ENCODE measurements around the gene MAN1B1. TPM values are rescaled to one million over a fixed set of nuclear protein-coding genes. Genes with fewer than 3 reads are reported as not detected.

Gene MAN1B1
- total RNA-seq, 2 donors from 2014 or later: 62.0 to 62.3 TPM

- ATAC-seq (no peak), DNase-seq (no peak)
- H3K27ac Mint-ChIP-seq: no peak overlapping the region
- H3K27me3 Mint-ChIP-seq: no peaks in the 10 kb centered on the region
- peaks cover 11% of the 10 kb centered on the region for H3K4me1 Mint-ChIP-seq
- H3K9me3 ChIP-seq (ENCODE audit: control insufficient read depth, low read length, poor library complexity, severe bottlenecking): no peaks in the 10 kb centered on the region
- H3K36me3 Mint-ChIP-seq (ENCODE audit: low read depth): no peaks in the 10 kb centered on the region
- no peak overlapping the region for H3K4me3 Mint-ChIP-seq
Measured at GRCh38 chr9:137109250-137110146, 22.7 kb downstream of the MAN1B1 start.

- H3K9me3 ChIP-seq (ENCODE audit: control insufficient read depth, low read length, poor library complexity, severe bottlenecking): no peaks in the 10 kb centered on the region
- Mint-ChIP-seq H3K4me3 (no peak overlapping the region), H3K27ac (no peak overlapping the region), H3K36me3 (ENCODE audit: low read depth) (no peaks in the 10 kb centered on the region), H3K4me1 (peaks cover 11% of the 10 kb centered on the region), H3K27me3 (no peaks in the 10 kb centered on the region)
- no peak for ATAC-seq
- DNase-seq: no peak
Measured at GRCh38 chr9:137110147-137110910, 23.5 kb downstream of the MAN1B1 start.

DNA sequence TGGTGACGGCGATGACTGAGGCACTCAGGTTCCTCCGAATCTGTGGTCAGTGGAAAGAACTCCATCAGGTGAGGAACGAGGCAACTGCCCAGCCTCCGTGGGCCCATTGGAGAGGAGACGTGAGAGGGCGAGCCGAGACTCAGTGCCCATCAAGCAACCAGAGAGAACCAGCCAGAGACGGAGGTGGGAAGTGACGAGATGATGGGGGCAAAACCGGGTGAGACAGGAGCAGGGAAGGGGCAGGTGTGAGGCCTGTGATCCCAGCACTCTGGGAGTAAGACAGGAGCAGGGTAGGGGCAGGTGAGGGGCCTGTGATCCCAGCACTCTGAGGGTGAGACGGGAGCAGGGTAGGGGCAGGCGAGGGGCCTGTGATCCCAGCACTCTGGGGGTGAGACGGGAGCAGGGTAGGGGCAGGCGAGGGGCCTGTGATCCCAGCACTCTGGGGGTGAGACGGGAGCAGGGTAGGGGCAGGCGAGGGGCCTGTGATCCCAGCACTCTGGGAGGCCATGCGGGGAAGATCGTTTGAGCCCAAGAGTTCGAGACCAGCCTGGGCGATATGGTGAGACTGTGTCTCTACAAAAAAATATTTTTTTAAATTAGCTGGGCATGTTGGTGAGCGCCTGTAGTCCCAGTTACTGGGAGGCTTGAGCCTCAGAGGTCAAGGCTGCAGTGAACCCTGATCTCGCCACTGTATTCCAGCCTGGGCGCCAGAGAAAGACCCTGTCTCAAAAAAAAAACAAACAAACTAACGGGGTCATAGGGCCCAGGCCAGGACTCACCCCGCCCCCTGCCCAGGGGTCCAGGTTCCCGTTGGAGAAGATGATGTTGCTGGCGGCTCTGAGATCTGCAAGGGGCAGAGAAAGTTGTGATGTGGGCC lies 24.4 kb downstream of the MAN1B1 start:
- DNase-seq (no peak), ATAC-seq (no peak)
- no peaks in the 10 kb centered on the region for H3K9me3 ChIP-seq (ENCODE audit: control insufficient read depth, low read length, poor library complexity, severe bottlenecking)
- Mint-ChIP-seq H3K27ac (no peak overlapping the region), H3K36me3 (ENCODE audit: low read depth) (no peaks in the 10 kb centered on the region), H3K27me3 (no peaks in the 10 kb centered on the region), H3K4me1 (peaks cover 11% of the 10 kb centered on the region), H3K4me3 (no peak overlapping the region)

DNA sequence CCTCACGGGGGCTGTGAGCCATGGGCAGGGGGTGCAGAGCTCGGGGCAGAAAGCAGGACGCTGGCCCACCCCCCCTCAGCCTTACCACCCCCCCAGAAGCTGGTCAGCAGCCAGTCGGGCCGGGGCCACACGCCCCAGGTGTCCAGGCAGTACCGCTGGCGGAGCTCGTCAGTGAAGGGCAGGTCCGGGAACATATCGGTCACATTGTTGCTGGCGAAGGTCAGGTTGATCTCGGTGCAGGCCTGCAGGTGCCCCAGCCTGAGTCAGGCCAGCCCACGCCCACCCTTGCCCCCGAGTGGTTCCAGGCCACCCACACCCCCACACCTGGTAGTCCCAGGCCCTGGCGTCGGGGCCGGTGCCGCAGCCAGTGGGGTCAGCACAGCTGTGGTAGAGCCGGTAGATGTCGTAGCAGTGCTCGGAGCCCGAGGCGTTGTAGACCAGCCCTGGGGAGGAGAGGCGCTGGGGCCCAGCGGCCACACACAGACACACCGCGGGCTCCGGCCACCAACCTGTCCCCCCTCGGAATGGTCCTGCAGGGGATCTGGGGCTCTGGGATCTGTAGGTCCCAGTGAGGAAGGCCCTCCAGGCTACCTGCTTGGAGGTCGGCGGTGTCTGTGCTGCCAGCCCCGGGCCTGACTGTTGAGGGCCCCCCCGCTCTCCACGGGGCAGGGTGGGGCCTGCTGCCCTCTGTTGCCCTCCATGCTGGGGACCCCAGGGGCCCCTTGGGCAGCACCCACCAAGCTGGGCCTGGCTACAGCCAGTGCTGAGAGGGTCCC lies 25.2 kb downstream of the MAN1B1 start:
- Mint-ChIP-seq H3K4me3 (no peak overlapping the region), H3K36me3 (ENCODE audit: low read depth) (no peaks in the 10 kb centered on the region), H3K27me3 (no peaks in the 10 kb centered on the region), H3K4me1 (peaks cover 11% of the 10 kb centered on the region), H3K27ac (no peak overlapping the region)
- ATAC-seq (no peak), DNase-seq (no peak)
- H3K9me3 ChIP-seq (ENCODE audit: control insufficient read depth, low read length, poor library complexity, severe bottlenecking): no peaks in the 10 kb centered on the region

- Mint-ChIP-seq H3K4me1 (peaks cover 11% of the 10 kb centered on the region), H3K27ac (peak overlapping the region; percentile 24), H3K4me3 (peak overlapping the region; percentile 81), H3K27me3 (no peaks in the 10 kb centered on the region), H3K36me3 (ENCODE audit: low read depth) (no peaks in the 10 kb centered on the region)
- H3K9me3 ChIP-seq (ENCODE audit: control insufficient read depth, low read length, poor library complexity, severe bottlenecking): no peaks in the 10 kb centered on the region
- ATAC-seq (no peak), DNase-seq (no peak)
Measured at GRCh38 chr9:137112564-137113384, 26.0 kb downstream of the MAN1B1 start.

GRCh38 chr9:137113385-137114159 lies 26.8 kb downstream of the MAN1B1 start:
- Mint-ChIP-seq H3K4me1 (peaks cover 11% of the 10 kb centered on the region), H3K36me3 (ENCODE audit: low read depth) (no peaks in the 10 kb centered on the region), H3K4me3 (peak overlapping the region; percentile 81), H3K27ac (peak overlapping the region; percentile 24), H3K27me3 (no peaks in the 10 kb centered on the region)
- peak; percentile 44 for ATAC-seq
- no peaks in the 10 kb centered on the region for H3K9me3 ChIP-seq (ENCODE audit: control insufficient read depth, low read length, poor library complexity, severe bottlenecking)
- DNase-seq: no peak

GRCh38 chr9:137114220-137114612 lies 27.4 kb downstream of the MAN1B1 start:
- peak; percentile 15 for ATAC-seq
- Mint-ChIP-seq H3K36me3 (ENCODE audit: low read depth) (no peaks in the 10 kb centered on the region), H3K4me3 (peak overlapping the region; percentile 47), H3K4me1 (peaks cover 17% of the 10 kb centered on the region), H3K27ac (no peak overlapping the region), H3K27me3 (no peaks in the 10 kb centered on the region)
- no peak for DNase-seq
- H3K9me3 ChIP-seq (ENCODE audit: control insufficient read depth, low read length, poor library complexity, severe bottlenecking): no peaks in the 10 kb centered on the region

- H3K36me3 Mint-ChIP-seq (ENCODE audit: low read depth): no peaks in the 10 kb centered on the region
- no peaks in the 10 kb centered on the region for H3K9me3 ChIP-seq (ENCODE audit: control insufficient read depth, low read length, poor library complexity, severe bottlenecking)
- H3K4me3 Mint-ChIP-seq: peak within 1 kb of the TSS; percentile 81
- peak; percentile 96 for ATAC-seq
- DNase-seq: peak; percentile 74 to 82 (median 77)
- peak within 1 kb of the TSS; percentile 24 for H3K27ac Mint-ChIP-seq
- H3K4me1 Mint-ChIP-seq: peaks cover 19% of the 10 kb centered on the region
- H3K27me3 Mint-ChIP-seq: no peaks in the 10 kb centered on the region
Measured at GRCh38 chr9:137114613-137115393, 28.0 kb downstream of the MAN1B1 start, which contains the start of gene DPP7. TSS of gene DPP7 (minus strand) at chr9:137114733. CDS start at chr9:137114713, 20 bp downstream.

DNA sequence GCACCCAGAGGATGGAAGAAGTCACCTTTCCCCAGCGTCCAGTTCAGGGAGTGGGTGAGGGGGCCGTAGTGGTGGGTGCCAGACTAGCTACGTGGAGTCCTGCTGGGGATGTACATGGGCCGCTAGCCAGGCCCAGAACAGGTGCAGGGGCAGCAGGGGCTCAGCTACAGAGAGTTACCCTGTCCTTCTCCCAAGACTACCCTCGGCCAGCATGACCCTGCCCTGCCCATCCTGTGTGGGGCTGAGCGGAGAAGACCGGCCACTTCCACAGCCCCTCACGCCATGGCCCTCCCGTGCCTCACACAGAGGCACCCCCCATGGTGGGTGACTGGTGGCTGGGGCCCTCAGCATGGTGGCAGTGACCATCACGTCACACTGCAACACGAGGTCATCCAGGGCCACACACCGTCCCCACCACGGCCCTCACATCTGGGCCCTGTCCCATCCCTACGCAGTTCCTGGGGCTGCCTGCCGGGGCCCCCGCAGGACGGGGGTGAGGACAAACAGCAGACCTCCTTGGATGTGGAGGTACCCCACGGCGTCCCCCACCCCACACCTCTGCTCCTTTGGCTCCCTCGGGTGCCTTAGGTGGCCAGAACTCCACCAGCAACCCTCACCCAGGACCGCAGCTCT lies 28.7 kb downstream of the MAN1B1 start:
- Mint-ChIP-seq H3K4me1 (peaks cover 19% of the 10 kb centered on the region), H3K27me3 (no peaks in the 10 kb centered on the region), H3K4me3 (peak overlapping the region; percentile 3), H3K36me3 (ENCODE audit: low read depth) (no peaks in the 10 kb centered on the region), H3K27ac (no peak overlapping the region)
- no peaks in the 10 kb centered on the region for H3K9me3 ChIP-seq (ENCODE audit: control insufficient read depth, low read length, poor library complexity, severe bottlenecking)
- DNase-seq: no peak
- no peak for ATAC-seq

- DNase-seq: no peak
- Mint-ChIP-seq H3K4me3 (no peak overlapping the region), H3K36me3 (ENCODE audit: low read depth) (no peaks in the 10 kb centered on the region), H3K27me3 (no peaks in the 10 kb centered on the region), H3K27ac (no peak overlapping the region), H3K4me1 (peaks cover 16% of the 10 kb centered on the region)
- ATAC-seq: no peak
- no peaks in the 10 kb centered on the region for H3K9me3 ChIP-seq (ENCODE audit: control insufficient read depth, low read length, poor library complexity, severe bottlenecking)
Measured at GRCh38 chr9:137116027-137116507, 29.3 kb downstream of the MAN1B1 start.
